ENCODE data around the gene AGAP3. TPM values are rescaled to one million over a fixed set of nuclear protein-coding genes. Genes with fewer than 3 reads are reported as not detected.
"Not testable (repeated sequence)": the region's sequence is repeated elsewhere in the genome, so short reads cannot be mapped to it uniquely, and the experiment has no call there.

The AGAP3 gene
- total RNA-seq: 100 to 1,000 TPM in 1 of 2 donors, 10 to 100 TPM in 1; 80.3 to 112 TPM

DNA sequence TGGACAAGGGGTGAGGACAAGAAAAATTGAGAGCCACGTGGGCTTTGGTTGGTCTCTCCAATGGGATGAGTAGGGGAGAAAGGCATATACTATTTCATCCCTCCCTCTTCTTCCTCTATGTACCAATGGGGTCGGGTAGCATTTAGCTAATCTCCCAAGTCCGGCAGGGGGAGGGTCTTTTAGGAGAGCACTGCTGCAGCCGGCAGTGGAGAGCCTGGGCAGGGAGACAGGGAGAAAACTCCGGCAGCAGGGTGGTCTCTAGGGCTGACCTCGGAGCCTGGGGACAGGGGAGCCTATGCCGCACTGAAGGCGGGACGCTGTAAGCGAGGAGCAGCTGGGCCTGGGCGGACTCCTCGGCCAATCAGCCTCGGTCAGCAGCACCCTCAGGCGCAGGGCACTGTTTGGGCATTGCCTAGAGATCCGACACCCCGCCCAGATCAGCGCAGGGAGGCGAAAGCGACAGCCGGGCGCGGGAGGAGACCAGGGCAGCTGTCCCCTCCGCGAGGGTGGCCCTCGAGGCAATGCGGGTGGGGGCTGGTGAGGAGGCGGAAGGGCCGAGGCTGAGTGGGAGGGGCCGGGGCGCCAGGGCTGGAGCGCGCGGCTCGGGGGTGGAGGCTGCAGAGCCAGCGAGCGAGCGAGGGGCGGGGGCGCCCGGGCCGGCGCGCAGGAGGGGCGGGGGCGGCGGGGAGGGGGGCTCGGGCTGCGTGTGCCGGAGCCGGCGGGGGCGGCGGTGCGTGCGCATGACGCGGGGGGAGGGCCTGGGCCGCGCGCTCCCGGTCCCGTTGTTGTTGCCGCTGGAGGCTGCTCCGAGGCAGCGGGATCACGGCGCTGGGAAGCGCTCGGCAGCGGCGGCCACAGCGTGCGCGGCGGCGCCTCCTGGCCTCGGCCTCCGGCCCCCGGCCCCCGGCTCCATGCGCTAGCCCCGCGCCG lies at the start of gene AGAP3:
Gene AGAP3 (plus strand): TSS at position 785 of the 930 bp plus-strand sequence. CDS start 267 bp downstream, outside the sequence.
- H3K9me3 ChIP-seq: no peaks in the 10 kb centered on the region
- TF ChIP-seq POLR2A (IDR thresholded peaks at IDR 0.05): peak; percentile 76
- TF ChIP-seq, protein P1, sequence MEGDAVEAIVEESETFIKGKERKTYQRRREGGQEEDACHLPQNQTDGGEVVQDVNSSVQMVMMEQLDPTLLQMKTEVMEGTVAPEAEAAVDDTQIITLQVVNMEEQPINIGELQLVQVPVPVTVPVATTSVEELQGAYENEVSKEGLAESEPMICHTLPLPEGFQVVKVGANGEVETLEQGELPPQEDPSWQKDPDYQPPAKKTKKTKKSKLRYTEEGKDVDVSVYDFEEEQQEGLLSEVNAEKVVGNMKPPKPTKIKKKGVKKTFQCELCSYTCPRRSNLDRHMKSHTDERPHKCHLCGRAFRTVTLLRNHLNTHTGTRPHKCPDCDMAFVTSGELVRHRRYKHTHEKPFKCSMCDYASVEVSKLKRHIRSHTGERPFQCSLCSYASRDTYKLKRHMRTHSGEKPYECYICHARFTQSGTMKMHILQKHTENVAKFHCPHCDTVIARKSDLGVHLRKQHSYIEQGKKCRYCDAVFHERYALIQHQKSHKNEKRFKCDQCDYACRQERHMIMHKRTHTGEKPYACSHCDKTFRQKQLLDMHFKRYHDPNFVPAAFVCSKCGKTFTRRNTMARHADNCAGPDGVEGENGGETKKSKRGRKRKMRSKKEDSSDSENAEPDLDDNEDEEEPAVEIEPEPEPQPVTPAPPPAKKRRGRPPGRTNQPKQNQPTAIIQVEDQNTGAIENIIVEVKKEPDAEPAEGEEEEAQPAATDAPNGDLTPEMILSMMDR (IDR thresholded peaks at IDR 0.05): no peak
- peak; percentile 54 for TF ChIP-seq POLR2AphosphoS5 (IDR thresholded peaks at IDR 0.05)

DNA sequence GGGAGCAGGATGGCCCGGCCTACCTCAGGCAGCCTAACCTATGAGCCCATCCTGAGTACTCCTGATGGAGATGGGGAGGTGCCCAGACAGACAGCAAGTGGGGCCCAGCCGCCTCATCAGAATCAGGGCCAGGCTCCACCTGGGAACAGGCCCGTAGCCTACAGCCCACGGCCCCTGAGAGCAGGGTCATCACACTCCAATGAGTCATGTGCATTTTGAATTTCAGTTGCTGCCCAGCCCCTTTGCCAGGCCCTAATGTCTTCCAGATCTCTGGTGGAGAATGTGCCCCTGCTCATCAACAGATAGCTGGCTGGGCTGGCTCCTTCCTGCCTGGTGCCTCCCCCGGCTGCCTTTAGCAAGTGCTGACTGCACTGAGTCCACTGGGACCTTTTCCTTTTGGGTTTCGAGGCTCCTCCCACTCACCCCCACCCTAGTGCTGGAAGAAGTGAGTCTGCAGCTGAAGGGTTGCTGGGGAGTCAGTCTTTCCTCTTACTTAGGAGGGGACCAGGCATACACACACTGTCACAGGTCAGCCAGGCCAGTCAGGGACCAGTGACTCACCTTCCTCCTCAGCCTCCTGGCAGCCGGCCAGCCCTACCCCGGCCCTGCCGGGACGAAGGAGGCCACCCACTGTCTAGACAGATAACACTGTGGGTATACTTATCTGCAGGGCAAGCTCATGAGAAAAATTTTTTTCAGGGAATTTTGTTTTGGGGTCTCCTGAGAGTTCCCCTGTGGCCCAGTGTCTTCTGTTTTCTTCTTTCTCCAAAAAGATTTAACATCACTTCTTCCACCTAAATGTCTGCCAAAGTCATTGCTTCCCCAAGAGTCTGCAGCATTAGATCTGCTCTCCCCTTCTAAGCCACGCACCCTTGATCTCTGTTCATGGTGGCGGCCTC lies 47.1 kb upstream of the AGAP3 start:
- no peak overlapping the region for H3K4me3 ChIP-seq
- H3K9me3 ChIP-seq: no peaks in the 10 kb centered on the region
- H3K4me1 ChIP-seq (replicated peaks): no peaks in the 10 kb centered on the region
- peak; percentile 15 for TF ChIP-seq POLR2A (IDR thresholded peaks at IDR 0.05)
- TF ChIP-seq, protein P1 (IDR thresholded peaks at IDR 0.05): no peak
- H3K27me3 ChIP-seq (replicated peaks; ENCODE audit: insufficient read depth): no peaks in the 10 kb centered on the region
- WGBS: 46% methylated on average over 12 of the region's 12 CpGs
- H3K36me3 ChIP-seq: peaks cover 0 to 10% of the 10 kb centered on the region in 2 donors
- intact Hi-C loops (cut with DNase I): no loop called here
- H3K27ac ChIP-seq: no peak overlapping the region
- no peak for DNase-seq (ENCODE audit: low spot score)

More for the DNA sequence above, at the start of gene AGAP3:
- peak within 1 kb of the TSS; percentile 83 to 90 for H3K27ac ChIP-seq
- DNase-seq (ENCODE audit: low spot score): peak; percentile 87
- peaks cover 35% of the 10 kb centered on the region for H3K4me1 ChIP-seq (replicated peaks)
- no peaks in the 10 kb centered on the region for H3K27me3 ChIP-seq (replicated peaks; ENCODE audit: insufficient read depth)
- H3K4me3 ChIP-seq: peak within 1 kb of the TSS; percentile 61 to 80
- intact Hi-C loops (cut with DNase I): loop anchor here (10.0 kb wide), 1 partner anchor 121 kb away; no protein-coding TSS in a partner anchor
- 2% methylated on average over 32 of the region's 84 CpGs for WGBS
- H3K36me3 ChIP-seq: no peaks in the 10 kb centered on the region

- WGBS: 70% methylated on average over 18 of the region's 18 CpGs
- TF ChIP-seq POLR2A (IDR thresholded peaks at IDR 0.05) (no peak), POLR2AphosphoS5 (IDR thresholded peaks at IDR 0.05) (no peak)
- TF ChIP-seq, protein P1 (IDR thresholded peaks at IDR 0.05): no peak
- intact Hi-C loops (cut with DNase I): no loop called here
Observed at GRCh38 chr7:151039850-151040548, 46.3 kb upstream of the AGAP3 start.

DNA sequence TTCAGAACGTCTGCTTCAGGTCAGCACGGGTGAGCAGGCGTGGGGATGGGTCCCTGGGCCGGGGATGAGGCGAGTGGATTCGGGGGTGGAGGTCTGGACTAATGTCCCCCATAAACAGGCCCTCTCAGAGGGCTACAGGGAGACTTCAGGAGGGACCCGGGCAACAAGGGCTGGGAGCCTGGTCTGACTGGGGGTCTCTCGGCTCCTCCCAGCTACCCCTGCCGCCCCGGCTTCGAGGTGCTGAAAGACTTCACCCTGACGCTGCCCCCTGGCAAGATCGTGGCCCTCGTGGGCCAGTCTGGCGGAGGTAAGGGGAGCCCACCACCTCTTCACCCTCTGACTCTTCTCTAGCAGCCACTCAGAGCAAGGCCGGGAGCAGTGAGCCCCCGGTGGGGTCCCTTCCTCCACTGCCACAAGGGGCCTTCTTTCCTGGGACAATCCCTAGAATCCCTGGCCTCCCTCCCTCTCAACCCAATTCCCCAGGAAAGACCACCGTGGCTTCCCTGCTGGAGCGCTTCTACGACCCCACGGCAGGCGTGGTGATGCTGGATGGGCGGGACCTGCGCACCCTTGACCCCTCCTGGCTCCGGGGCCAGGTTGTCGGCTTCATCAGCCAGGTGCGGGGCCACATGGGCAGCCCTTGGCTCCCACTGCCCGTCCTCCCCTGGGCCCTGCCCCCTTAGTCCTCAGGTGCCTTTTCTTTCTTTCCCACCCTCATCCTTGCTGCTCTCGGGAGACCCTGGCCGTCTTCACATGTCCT lies 45.5 kb upstream of the AGAP3 start:
- H3K27ac ChIP-seq: no peak overlapping the region
- no peaks in the 10 kb centered on the region for H3K4me1 ChIP-seq (replicated peaks)
- WGBS: 89% methylated on average over 30 of the region's 30 CpGs
- intact Hi-C loops (cut with DNase I): no loop called here
- no peaks in the 10 kb centered on the region for H3K27me3 ChIP-seq (replicated peaks; ENCODE audit: insufficient read depth)
- no peaks in the 10 kb centered on the region for H3K9me3 ChIP-seq
- no peak overlapping the region for H3K4me3 ChIP-seq
- no peak for DNase-seq (ENCODE audit: low spot score)
- H3K36me3 ChIP-seq: peaks cover 4 to 10% of the 10 kb centered on the region in 2 donors
- TF ChIP-seq, protein P1 (IDR thresholded peaks at IDR 0.05): no peak
- TF ChIP-seq POLR2A (IDR thresholded peaks at IDR 0.05) (no peak), POLR2AphosphoS5 (IDR thresholded peaks at IDR 0.05) (no peak)

More at GRCh38 chr7:151039850-151040548, 46.3 kb upstream of the AGAP3 start:
- Histone ChIP-seq H3K4me1 (replicated peaks) (no peaks in the 10 kb centered on the region), H3K36me3 (peaks cover 4 to 10% of the 10 kb centered on the region in 2 donors), H3K4me3 (no peak overlapping the region), H3K9me3 (no peaks in the 10 kb centered on the region), H3K27ac (no peak overlapping the region), H3K27me3 (replicated peaks; ENCODE audit: insufficient read depth) (no peaks in the 10 kb centered on the region)
- DNase-seq (ENCODE audit: low spot score): no peak

DNA sequence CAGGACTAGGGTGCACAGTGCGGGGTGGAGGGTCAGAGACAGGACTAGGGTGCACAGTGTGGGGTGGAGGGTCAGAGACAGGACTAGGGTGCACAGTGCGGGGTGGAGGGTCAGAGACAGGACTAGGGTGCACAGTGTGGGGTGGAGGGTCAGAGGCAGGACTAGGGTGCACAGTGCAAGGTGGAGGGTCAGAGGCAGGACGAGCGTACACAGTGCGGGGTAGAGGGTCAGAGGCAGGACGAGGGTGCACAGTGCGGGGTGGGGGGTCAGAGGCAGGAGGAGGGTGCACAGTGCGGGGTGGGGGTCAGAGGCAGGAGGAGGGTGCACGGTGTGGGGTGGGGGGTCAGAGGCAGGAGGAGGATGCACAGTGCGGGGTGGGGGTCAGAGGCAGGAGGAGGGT lies 42.8 kb upstream of the AGAP3 start:
- DNase-seq (ENCODE audit: low spot score); H3K27ac ChIP-seq; H3K27me3 ChIP-seq (replicated peaks; ENCODE audit: insufficient read depth); H3K4me3 ChIP-seq; H3K4me1 ChIP-seq (replicated peaks); H3K9me3 ChIP-seq; intact Hi-C loops (cut with DNase I); H3K36me3 ChIP-seq: not testable (repeated sequence)
- WGBS: 91% methylated on average over 10 of the region's 10 CpGs

Measured in prostate gland (tissue), 2 donors.